GM10847 (cell line): ENCODE measurements around the gene CDPF1.

Experiments used
- POLR2A ChIP-seq: IDR thresholded peaks from 2 replicates; pipeline ENCODE4 v1.6.1; 2011; ENCODE audit not compliant: insufficient read length; ENCODE audit errors: extremely low read depth

Gene CDPF1

GRCh38 chr22:46242076-46242475, 8.0 kb downstream of the CDPF1 start:
- TF ChIP-seq POLR2A: no peak

GRCh38 chr22:46241396-46242007, 8.6 kb downstream of the CDPF1 start:
- no peak for TF ChIP-seq POLR2A

- no peak for TF ChIP-seq POLR2A
Measured at GRCh38 chr22:46240907-46241306, 9.2 kb downstream of the CDPF1 start.

DNA sequence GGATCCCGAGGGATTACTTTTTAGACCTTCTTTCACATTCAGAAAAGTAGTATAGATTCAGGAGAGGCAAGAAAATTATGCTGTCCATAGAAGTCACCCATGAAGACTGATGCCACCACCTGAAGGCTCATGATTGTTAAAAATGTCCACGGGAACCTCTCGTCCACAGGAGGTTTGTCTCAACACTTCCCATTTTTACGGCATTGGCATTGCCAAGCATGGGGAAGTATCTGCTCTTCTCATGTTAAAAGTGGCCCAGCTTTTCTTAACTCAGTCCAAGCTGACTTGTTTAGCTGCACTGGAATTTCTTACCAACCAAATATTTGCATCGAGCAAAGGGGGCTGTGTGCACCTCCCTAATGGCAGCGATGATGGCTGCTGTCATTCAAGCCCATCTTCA, 9.6 kb downstream of the CDPF1 start:
- no peak for TF ChIP-seq POLR2A

GRCh38 chr22:46240073-46240472, 10.0 kb downstream of the CDPF1 start:
- TF ChIP-seq POLR2A: no peak

- no peak for TF ChIP-seq POLR2A
Measured at GRCh38 chr22:46239261-46240048, 10.6 kb downstream of the CDPF1 start.

- no peak for TF ChIP-seq POLR2A
Measured at GRCh38 chr22:46238541-46238940, 11.6 kb downstream of the CDPF1 start.

GRCh38 chr22:46237453-46238124, 12.5 kb downstream of the CDPF1 start:
- no peak for TF ChIP-seq POLR2A

DNA sequence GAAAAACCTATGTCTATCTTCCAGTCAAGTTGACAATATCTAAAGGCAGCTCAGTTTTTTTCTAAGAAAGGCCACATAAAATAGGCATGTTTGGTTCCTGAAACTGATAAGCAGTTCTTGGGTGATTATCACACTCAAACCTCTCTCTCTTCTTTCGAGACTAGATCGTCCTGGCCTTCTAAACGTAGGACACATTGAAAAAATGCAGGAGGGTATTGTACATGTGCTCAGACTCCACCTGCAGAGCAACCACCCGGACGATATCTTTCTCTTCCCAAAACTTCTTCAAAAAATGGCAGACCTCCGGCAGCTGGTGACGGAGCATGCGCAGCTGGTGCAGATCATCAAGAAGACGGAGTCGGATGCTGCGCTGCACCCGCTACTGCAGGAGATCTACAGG, 15.1 kb downstream of the CDPF1 start:
- no peak for TF ChIP-seq POLR2A

DNA sequence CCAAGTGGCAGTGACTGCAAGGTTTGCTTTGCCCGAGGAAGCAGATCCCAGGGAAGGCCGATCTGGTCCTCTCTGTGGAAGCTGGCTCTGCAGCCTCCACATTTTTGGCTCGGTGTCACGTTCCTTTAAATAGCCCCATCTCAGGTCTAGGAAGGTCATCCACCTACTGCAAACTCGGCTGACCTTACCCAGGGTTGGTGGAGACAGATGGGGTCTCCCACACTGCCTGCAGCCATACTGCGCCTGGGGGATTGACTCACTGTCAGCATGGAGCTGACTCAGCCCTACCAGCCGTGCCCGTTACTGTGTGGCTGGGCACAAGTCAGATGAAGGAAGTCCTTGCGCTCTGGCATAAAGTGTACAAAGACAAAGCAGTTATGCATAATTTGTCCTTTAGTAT, 16.9 kb downstream of the CDPF1 start:
- no peak for TF ChIP-seq POLR2A

DNA sequence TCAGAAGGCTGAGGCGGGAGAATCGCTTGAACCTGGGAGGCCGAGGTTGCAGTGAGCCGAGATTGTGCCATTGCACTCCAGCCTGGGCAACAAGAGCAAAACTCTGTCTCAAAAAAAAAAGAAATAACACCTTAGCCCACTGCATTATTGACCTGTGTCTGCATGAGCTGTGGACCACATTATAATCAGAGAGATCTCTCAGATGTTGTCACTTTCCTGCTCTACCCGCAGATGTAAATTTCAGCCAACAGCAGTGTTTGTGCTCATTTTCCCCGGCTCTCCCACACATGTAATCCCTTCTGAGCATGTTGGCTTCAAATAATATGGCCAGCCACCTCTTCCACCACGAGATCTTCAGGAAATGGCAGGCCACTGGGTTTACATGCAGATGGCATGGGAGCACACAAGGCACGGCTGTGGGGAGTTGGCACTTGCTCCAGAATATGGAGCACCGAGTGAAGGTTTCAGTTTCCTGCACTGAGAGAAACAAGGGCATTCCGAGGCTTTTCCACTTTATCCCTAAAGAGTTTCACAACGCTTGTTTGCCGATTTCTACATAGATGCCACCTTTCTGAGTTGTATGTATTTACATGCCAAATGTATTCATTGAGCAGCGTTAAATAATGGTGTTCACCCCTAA, 19.7 kb downstream of the CDPF1 start:
- TF ChIP-seq POLR2A: no peak

DNA sequence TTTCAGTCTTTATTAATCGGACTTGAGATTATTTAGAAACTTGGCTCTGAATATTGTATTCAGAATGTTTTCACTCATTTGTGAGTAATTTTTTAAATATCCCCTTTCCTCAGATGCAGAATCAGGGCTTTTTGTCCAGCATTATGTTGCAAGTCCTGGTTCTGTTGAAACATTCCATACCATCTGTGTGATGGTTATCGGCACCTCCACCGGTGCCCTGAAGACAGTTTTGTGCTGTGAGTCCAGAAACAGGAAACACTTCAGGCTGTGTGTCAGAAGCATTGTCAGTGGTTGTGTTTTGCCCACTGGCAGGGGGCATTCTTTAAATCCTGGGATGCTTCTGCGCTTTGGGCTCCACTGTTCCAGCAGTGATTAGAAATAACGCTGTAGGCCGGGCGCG, 20.4 kb downstream of the CDPF1 start:
- no peak for TF ChIP-seq POLR2A

GRCh38 chr22:46226577-46226976, 23.5 kb downstream of the CDPF1 start:
- TF ChIP-seq POLR2A: no peak

GRCh38 chr22:46225631-46226030, 24.5 kb downstream of the CDPF1 start:
- TF ChIP-seq POLR2A: no peak

DNA sequence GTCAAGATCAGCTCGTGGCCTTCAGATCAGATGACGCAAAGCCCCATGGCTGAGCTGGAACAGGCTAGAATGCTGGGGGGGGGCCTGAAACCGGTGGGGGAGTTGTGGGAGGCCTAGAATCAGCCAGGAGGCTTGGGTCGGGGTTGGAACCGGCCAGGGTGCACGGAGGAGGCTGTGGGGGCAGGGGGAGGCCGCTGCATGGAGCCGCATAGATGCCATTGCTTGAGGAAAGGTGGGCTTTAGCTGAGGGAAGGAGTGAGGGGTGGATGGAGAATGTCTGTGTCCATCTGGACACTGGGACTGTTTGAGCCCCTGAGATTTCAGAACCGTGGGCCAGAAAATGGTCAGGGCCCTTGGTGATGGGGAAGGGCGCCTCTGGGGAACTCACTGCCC, 25.2 kb downstream of the CDPF1 start:
- no peak for TF ChIP-seq POLR2A

DNA sequence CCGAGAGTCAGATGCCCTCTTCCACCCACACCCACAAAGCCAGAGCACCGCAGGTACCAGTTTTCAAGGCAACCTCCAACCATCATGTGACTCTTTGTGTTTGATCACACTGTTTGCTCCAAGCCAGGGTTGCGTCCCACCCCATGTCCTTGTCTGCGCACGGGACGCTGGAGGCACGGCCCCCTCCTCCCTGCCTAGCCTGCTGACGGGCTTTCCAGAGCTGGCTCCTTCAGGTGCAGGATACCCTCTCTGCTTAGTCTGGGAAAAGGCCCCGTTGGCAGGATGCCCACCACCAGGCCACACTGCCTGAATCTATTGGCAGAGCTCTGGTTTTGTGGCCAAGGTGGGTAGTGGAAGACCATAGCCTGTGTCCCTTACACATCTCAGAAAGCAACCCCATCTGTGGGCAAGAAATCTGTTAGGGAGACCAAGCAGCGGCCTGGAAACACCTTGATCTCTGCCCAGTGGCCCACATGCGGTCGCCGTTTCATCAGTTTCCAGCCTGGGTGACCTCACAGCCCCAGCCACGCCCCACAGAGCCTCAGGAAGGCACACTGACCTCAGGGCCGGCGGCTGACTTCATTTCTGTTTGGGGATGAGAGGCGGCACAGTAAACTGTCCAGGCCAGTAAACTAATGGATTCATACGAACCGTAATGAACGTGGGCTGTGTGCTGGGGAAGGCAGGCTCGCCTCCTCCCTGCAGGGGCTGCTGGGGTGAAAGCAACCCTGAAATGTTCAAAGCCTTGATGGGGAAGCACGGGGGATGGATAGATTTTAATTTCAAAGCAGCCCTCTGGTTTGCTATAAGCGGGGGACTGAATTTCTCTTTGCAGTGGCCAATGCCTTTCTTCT, 25.8 kb downstream of the CDPF1 start:
- no peak for TF ChIP-seq POLR2A

DNA sequence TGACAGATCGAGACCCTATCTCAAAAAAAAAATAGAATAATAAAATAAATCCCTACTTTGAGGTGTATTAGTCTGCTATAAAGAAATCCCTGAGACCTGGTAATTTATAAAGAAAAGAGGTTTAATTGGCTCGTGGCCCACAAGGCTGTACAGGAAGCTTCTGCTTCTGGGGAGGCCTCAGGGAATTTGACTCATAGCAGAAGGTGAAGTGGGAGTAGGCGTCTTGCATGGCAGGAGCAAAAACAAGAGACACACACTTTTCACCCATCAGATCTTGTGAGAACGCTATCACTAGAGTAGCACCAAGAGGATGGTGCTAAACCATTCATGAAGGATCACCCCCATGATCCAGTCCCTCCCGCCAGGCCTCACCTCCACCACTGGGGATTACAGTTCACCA, 29.2 kb downstream of the CDPF1 start:
- no peak for TF ChIP-seq POLR2A
